HG02642 (cell line): ENCODE measurements around the gene TEX101.
"Not testable (repeated sequence)": the region's sequence is repeated elsewhere in the genome, so short reads cannot be mapped to it uniquely, and the experiment has no call there.

ENCODE experiments used
- ATAC-seq: cut with Tn5 transposase; IDR thresholded peaks from one replicate; pipeline ENCODE4 v1.9.1; 2021; ENCODE audit warnings: mild to moderate bottlenecking; ENCODE audit not compliant: unreplicated experiment, poor library complexity

Gene TEX101

GRCh38 chr19:43414554-43414953 is at the start of gene TEX101:
TSS of gene TEX101 (plus strand) at chr19:43414890. CDS start at chr19:43415920, 1,030 bp downstream.
- no peak for ATAC-seq

DNA sequence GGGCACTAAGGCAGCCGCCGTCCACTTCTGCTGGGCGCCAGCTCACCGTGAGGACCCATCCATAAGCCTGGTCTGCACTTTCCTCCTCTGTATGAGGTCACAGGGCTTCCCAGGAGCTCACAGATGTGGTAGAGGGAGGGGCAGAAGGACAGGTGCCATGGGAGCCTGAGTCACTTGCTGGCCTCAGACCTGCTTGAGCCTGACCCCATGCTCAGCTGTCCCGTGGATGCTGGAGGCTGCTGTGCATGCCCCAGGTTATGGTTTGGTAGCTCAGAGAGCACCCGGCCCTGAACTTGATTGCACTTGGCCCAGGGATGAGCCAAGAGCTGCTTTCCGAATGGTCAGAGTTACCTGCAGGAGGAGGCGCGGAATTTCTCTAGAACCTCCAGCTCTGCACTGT is 49.0 kb upstream of the TEX101 start:
- not testable (repeated sequence) for ATAC-seq

DNA sequence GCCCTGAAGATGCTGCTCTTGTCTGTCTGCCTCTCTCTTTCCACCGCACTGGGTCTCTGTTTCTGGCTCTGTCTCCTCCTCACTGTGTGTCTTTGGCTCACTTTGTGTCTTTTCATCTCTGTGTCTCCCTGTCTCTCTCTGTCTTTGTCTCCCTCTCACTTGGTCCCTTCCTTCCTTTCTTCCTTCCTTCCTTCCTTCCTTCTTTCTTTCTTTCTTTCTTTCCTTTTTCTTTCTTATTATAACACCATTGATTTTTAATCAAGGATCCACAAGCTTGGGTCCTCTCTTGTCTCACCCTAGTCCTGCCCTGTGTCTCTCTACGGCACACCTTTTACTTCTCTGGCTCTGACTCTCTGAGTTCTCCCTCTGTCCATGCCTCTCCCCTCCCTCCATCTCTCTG is 46.9 kb upstream of the TEX101 start:
- no peak for ATAC-seq

GRCh38 chr19:43368897-43369296 is 45.8 kb upstream of the TEX101 start:
- not testable (repeated sequence) for ATAC-seq

- ATAC-seq: no peak
Measured at GRCh38 chr19:43371909-43372308, 42.8 kb upstream of the TEX101 start.

DNA sequence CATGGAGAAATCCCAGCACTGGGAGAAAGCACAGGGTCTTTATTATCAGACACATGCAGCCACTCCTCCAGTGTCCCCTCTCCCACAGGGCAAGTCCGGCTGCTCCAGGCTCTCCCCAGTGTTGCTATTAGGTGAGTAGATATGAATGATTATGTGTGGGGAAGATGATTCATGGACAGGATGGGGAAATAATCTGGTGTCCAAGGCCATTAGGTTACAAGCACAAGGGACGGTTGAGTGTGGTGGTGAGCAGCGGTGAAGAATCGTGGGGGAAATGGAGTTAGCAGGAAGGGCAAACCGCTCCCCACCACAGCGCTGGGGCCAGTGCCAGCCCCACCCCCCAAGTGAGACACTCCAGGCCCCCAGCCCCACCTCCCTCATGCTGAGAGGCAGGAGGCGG is 42.2 kb upstream of the TEX101 start:
- no peak for ATAC-seq

DNA sequence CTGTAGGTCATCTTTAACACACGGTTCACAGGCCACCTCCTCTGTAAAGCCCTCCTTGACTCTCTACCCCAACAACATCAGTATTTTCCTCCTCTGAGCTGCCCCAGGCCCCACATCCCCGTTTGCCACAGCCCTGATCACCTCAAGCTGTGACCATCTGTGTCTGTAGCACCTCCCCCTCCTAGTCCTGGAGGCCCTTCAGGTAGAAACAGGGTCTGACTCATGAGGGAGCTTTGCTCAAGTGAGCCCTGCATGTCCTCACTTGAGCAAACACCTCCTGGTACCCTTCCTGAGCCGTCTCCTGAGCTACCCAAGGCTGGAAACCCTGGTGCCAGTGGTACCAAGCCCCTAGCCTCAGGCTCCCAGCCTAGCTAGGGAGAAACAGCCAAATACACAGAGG is 37.1 kb upstream of the TEX101 start:
- ATAC-seq: not testable (repeated sequence)

DNA sequence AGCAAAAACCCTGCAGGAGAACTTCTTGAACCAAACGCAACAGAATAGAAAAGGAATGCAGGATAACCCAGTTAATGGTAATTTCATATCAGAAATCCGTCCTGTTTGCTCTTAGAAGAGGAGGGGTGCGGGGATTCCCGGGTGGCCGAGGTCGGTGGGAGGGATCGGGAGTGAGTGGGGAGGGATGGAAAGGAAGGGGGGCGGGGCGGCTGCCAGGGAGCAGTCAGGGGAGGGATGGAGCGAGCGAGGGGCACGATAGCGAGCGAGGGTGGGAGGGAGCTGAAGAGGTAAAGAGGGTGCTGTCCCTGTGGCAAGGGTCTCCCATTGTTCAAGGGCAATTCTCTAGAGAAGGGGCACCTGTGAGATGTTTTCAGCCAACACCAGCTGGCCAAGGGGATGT is 34.7 kb upstream of the TEX101 start:
- no peak for ATAC-seq

DNA sequence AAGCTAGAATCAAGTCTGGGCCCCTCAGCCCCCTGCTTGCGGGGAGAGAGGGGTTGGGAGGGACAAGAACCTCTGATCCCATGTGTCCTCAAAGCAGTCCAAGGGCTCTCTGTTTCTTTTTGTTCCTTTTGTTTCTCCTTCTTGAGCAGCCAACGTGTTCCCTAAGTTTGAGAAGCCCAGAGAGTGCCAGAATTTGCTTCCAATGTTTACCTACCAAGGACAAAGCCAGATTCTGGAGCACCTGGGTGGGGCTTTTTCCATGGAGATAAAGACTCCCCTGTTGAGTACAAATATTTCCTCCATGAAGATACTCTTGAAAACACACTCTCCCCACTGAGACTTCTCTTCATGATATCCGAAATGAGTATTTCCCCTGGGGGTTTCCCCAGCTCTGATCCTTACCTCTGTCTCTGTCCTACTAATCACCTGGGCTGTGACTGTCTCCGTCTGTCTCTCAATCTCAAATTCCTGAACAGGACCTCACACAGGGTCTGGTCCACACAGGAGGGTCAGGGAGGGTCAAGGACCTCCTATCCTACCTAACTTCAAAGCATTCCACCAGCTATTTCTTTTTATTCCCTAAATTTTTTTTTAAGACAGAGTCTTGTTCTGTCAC is 33.8 kb upstream of the TEX101 start:
- ATAC-seq: no peak

DNA sequence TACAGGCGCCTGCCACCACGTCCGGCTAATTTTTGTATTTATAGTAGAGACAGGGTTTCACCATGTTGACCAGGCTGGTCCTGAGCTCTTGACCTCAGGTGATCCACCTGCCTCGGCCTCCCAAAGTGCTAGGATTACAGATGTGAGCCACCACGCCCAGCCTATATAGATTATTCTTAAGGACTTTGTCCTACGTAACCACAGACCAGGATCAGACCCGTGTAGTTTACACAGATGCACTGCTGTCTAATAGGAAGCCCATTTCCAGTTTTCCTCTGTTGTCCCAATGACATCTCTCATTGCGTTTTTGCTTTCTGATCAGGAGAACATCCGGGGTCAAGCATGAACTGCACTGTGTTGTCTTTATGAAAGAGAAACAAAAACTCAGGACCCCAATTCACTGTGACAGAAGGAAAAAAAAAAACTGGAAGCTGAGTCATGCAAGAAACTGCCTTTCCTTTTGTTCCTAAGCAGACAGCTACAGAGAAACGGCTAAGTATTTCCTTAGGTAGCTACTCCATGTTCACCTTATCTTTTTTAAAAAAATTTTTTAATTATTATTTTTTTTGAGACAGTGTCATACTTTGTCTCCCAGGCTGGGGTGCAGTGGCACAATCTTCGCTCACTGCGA is 32.0 kb upstream of the TEX101 start:
- ATAC-seq: not testable (repeated sequence)

DNA sequence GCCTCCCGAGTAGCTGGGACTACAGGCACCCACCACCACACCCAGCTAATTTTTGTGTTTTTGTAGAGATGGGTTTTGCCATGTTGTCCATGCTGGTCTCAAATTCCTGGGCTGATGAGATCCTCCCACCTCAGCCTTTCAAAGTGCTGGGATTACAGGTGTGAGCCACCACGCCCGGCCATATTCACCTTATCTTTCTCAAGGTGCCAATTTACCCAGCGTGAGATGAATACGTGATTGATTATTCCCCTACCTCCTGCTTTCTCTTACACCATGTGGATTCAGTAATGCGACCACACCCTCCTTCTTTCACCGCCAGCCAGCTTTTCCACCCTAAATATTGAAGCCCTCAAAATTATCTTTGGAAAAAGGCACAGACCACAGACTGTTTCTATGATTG is 31.4 kb upstream of the TEX101 start:
- ATAC-seq: not testable (repeated sequence)

DNA sequence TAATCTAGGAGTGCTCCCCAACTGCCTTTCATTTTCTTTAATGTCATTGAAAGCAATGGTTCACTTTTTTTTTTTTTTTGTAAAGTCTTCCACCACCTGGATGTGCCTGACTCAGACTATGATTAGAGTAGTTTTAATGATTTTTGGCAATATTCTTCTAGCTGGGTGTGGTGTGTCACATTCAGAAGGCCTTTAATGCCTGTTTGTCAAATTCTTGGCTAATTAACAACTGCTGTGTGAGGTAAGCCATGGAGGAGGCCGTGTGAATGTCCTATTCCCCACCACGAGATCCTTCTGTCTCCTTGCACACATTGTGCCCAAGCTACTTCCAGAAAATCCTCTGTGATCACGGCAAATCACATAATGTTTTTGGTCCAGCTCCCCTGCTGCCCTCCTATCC is 30.9 kb upstream of the TEX101 start:
- ATAC-seq: not testable (repeated sequence)

GRCh38 chr19:43390903-43391551 is 23.7 kb upstream of the TEX101 start:
- ATAC-seq: not testable (repeated sequence)

GRCh38 chr19:43391552-43391935 is 23.1 kb upstream of the TEX101 start:
- not testable (repeated sequence) for ATAC-seq

DNA sequence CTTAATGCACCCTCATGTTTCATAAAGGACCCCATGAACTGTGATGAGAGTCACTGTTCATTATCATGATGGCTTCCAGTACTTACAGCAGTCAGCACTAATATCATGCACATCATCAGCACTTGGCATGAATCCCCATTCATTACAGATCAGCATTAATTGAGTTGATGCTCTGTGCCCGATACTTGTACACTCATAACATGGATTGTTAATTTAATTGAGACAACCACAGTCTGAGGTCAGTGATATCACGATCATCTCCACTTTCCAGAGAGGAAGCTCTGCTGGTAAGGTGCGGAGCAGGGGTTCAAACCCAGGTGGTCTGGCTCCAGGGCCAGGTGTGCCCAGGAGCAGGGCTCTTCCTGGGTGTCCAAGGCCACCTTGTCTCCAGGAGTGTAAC is 21.2 kb upstream of the TEX101 start:
- ATAC-seq: not testable (repeated sequence)

DNA sequence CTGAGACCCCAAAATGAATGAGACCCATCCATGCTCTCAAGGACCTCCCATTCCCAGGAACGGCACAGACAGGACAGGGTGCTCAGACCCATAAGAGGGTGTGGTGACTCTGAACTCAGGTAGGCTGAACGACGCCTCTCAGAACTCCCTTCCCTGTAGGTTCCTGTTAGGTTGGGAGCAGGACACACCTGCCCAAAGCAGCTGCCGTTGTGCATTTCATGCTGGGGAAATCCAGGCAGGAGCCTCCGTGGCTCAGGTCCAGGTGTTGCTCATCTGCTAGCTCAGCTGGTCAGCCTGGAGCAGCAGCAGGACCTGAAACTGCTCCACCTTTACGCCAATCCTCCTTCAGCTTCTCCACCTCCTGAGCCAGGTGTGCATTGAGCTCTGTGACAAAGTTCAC is 19.1 kb upstream of the TEX101 start:
- ATAC-seq: no peak

- ATAC-seq: no peak
Measured at GRCh38 chr19:43406297-43406696, 8.4 kb upstream of the TEX101 start.

GRCh38 chr19:43407416-43408005 is 7.2 kb upstream of the TEX101 start:
- no peak for ATAC-seq

- ATAC-seq: no peak
Measured at GRCh38 chr19:43408043-43408442, 6.6 kb upstream of the TEX101 start.

DNA sequence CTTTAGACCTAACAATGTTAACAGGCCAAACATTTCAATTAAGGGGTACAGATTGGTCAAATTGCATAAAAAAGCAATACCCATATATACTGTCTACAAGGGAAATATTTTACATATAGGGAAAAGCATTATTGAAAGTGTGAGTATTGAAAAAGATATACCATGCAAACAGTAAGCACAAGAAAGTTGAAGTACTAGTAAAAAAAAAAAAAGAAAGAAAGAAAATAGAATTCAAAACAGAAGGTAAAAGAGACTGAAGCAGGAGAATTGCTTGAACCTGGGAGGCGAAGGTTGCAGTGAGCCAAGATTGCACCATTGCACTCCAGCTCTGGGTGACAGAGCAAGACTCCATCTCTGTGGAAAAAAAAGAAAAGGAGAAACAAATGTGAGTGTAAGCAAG is 5.3 kb upstream of the TEX101 start:
- ATAC-seq: no peak

- no peak for ATAC-seq
Measured at GRCh38 chr19:43412441-43412840, 2.2 kb upstream of the TEX101 start.
